ENCODE data around the gene SHQ1. TPM values are rescaled to one million over a fixed set of nuclear protein-coding genes. Genes with fewer than 3 reads are reported as not detected.
A peak's percentile ranks its signal among the peaks of the same experiment; 100 is the strongest.

The SHQ1 gene
- total RNA-seq, 4 donors from 2014 or later, result 8.7 to 19.9 (median 12.4) TPM

DNA sequence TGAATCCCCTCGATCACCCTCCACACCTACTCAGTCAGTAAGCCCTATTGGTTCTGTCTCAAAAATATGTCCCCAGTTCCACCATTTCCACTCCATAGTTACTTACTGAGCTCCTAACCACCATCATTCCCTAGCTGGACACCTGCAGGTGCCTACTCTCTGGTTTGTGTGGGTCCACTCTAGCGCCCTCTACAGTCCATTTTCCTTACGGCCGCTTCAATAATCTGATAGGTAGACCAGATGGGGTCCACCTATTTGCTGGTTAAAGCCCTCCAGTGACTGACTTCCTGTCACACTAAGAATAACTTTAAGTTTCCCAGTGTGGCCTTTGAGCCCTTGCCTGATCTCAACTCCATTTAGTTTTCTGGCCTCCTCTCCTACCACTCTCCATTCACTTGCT lies 44.6 kb upstream of the SHQ1 start:
- intact Hi-C loops (cut with DNase I), result no loop called here
- peak overlapping the region in 2 of 4 donors; percentile 23 to 80 for H3K27ac ChIP-seq (replicated peaks in 1 of 4)

GRCh38 chr3:72892081-72892775 lies 44.0 kb upstream of the SHQ1 start:
- peaks cover 8 to 39% (median 28%) of the 10 kb centered on the region in 4 donors for H3K4me1 ChIP-seq
- H3K27ac ChIP-seq (replicated peaks in 1 of 4), result peak overlapping the region; percentile 30 to 80 (median 66)
- no peaks in the 10 kb centered on the region for H3K9me3 ChIP-seq
- DNase-seq (ENCODE audit: extremely low spot score), result no peak
- intact Hi-C loops (cut with DNase I), result no loop called here
- TF ChIP-seq CTCF (IDR thresholded peaks at IDR 0.05) (no peak), EP300 (IDR thresholded peaks at IDR 0.05) (no peak), POLR2AphosphoS5 (IDR thresholded peaks at IDR 0.05) (peak in 1 of 2 donors; percentile 50), POLR2A (IDR thresholded peaks at IDR 0.05; ENCODE audit: low read depth) (no peak)
- H3K27me3 ChIP-seq, result no peaks in the 10 kb centered on the region
- no peaks in the 10 kb centered on the region for H3K36me3 ChIP-seq
- H3K4me3 ChIP-seq, result no peak overlapping the region
- 61% methylated on average over 4 of the region's 4 CpGs for WGBS

More for the DNA sequence above, 44.6 kb upstream of the SHQ1 start:
- no peak for DNase-seq (ENCODE audit: extremely low spot score)
- WGBS, result 68% methylated on average over 4 of the region's 4 CpGs
- Histone ChIP-seq H3K36me3 (no peaks in the 10 kb centered on the region), H3K4me3 (no peak overlapping the region), H3K27me3 (no peaks in the 10 kb centered on the region), H3K9me3 (no peaks in the 10 kb centered on the region), H3K4me1 (peaks cover 3 to 33% (median 23%) of the 10 kb centered on the region in 4 donors)
- TF ChIP-seq CTCF (IDR thresholded peaks at IDR 0.05), result no peak
- no peak for TF ChIP-seq EP300 (IDR thresholded peaks at IDR 0.05)

GRCh38 chr3:72891053-72891855 lies 43.0 kb upstream of the SHQ1 start:
- peak overlapping the region in 1 of 4 donors; percentile 14 for H3K4me3 ChIP-seq
- no peaks in the 10 kb centered on the region for H3K9me3 ChIP-seq
- DNase-seq (ENCODE audit: extremely low spot score), result no peak
- no peaks in the 10 kb centered on the region for H3K36me3 ChIP-seq
- H3K4me1 ChIP-seq, result peaks cover 9 to 48% (median 37%) of the 10 kb centered on the region in 4 donors
- intact Hi-C loops (cut with DNase I), result no loop called here
- 31% methylated on average over 8 of the region's 8 CpGs for whole genome bisulfite sequencing
- no peak for TF ChIP-seq POLR2A (IDR thresholded peaks at IDR 0.05; ENCODE audit: low read depth)
- TF ChIP-seq CTCF (IDR thresholded peaks at IDR 0.05), result no peak
- peak in 1 of 2 donors; percentile 27 for TF ChIP-seq POLR2AphosphoS5 (IDR thresholded peaks at IDR 0.05)
- TF ChIP-seq EP300 (IDR thresholded peaks at IDR 0.05), result no peak
- H3K27ac ChIP-seq (replicated peaks in 1 of 4), result peak overlapping the region; percentile 30 to 80 (median 66)
- H3K27me3 ChIP-seq, result no peaks in the 10 kb centered on the region

- Histone ChIP-seq H3K27ac (replicated peaks in 1 of 4) (peak overlapping the region in 3 of 4 donors; percentile 70 to 80 (median 79)), H3K4me3 (no peak overlapping the region), H3K4me1 (peaks cover 9 to 50% (median 37%) of the 10 kb centered on the region in 4 donors), H3K36me3 (no peaks in the 10 kb centered on the region), H3K27me3 (no peaks in the 10 kb centered on the region), H3K9me3 (no peaks in the 10 kb centered on the region)
- DNase-seq (ENCODE audit: extremely low spot score), result no peak
- WGBS, result 84% methylated on average over 10 of the region's 10 CpGs
- intact Hi-C loops (cut with DNase I), result no loop called here
- TF ChIP-seq CTCF (IDR thresholded peaks at IDR 0.05) (no peak), POLR2AphosphoS5 (IDR thresholded peaks at IDR 0.05) (no peak), EP300 (IDR thresholded peaks at IDR 0.05) (no peak), POLR2A (IDR thresholded peaks at IDR 0.05; ENCODE audit: low read depth) (no peak)
These were observed 42.1 kb upstream of the SHQ1 start for GRCh38 chr3:72890166-72890925.

Data from esophagus muscularis mucosa (tissue), 4 donors.